HG03064 (cell line): ENCODE results near the gene SEL1L2.
"Not testable (repeated sequence)": the region's sequence is repeated elsewhere in the genome, so short reads cannot be mapped to it uniquely, and the experiment has no call there.

Source experiments
- ATAC-seq: cut with Tn5 transposase; IDR thresholded peaks from one replicate; pipeline ENCODE4 v1.9.1; 2021; ENCODE audit warnings: low read depth; ENCODE audit not compliant: unreplicated experiment

Gene SEL1L2

GRCh38 chr20:13990465-13990864 lies at the start of gene SEL1L2:
SEL1L2 (minus strand) TSS chr20:13990614; CDS start chr20:13990534, 80 bp downstream.
- ATAC-seq = no peak

- ATAC-seq = no peak
Observed at GRCh38 chr20:14036567-14036966, 46.2 kb upstream of the SEL1L2 start.

GRCh38 chr20:14033310-14033709 lies 42.9 kb upstream of the SEL1L2 start:
- ATAC-seq = no peak

GRCh38 chr20:14030991-14031390 lies 40.6 kb upstream of the SEL1L2 start:
- no peak for ATAC-seq

- no peak for ATAC-seq
Observed at GRCh38 chr20:14012671-14013070, 22.3 kb upstream of the SEL1L2 start.

- ATAC-seq = no peak
Observed at GRCh38 chr20:14009208-14009607, 18.8 kb upstream of the SEL1L2 start.

- ATAC-seq = no peak
Observed at GRCh38 chr20:14005996-14006395, 15.6 kb upstream of the SEL1L2 start.

GRCh38 chr20:14000917-14001316 lies 10.5 kb upstream of the SEL1L2 start:
- ATAC-seq = no peak

GRCh38 chr20:13996265-13996664 lies 5.9 kb upstream of the SEL1L2 start:
- no peak for ATAC-seq

GRCh38 chr20:13995841-13996240 lies 5.4 kb upstream of the SEL1L2 start:
- ATAC-seq = no peak

GRCh38 chr20:13995086-13995665 lies 4.8 kb upstream of the SEL1L2 start, which contains the start of gene MACROD2:
MACROD2 (plus strand) TSS chr20:13995516.
- no peak for ATAC-seq

- not testable (repeated sequence) for ATAC-seq
Observed at GRCh38 chr20:13991955-13992354, 1.5 kb upstream of the SEL1L2 start.

- no peak for ATAC-seq
Observed at GRCh38 chr20:13991311-13991710, 897 bp upstream of the SEL1L2 start.

GRCh38 chr20:13984211-13984610 lies 6.2 kb downstream of the SEL1L2 start:
- no peak for ATAC-seq

- ATAC-seq = no peak
Observed at GRCh38 chr20:13960525-13960924, 29.9 kb downstream of the SEL1L2 start.

- ATAC-seq = no peak
Observed at GRCh38 chr20:13960119-13960518, 30.3 kb downstream of the SEL1L2 start.

- no peak for ATAC-seq
Observed at GRCh38 chr20:13953227-13953626, 37.2 kb downstream of the SEL1L2 start.

- no peak for ATAC-seq
Observed at GRCh38 chr20:13947719-13948118, 42.7 kb downstream of the SEL1L2 start.

- no peak for ATAC-seq
Observed at GRCh38 chr20:13941031-13941430, 49.4 kb downstream of the SEL1L2 start.

GRCh38 chr20:13936781-13937576 lies 53.4 kb downstream of the SEL1L2 start:
- no peak for ATAC-seq

GRCh38 chr20:13934992-13935894 lies 55.2 kb downstream of the SEL1L2 start:
- ATAC-seq = no peak
